HG02798 (cell line): ENCODE measurements around the gene PID1.

ENCODE experiments used
- ATAC-seq: cut with Tn5 transposase; IDR thresholded peaks from one replicate; pipeline ENCODE4 v1.9.1; 2021; ENCODE audit warnings: mild to moderate bottlenecking; ENCODE audit not compliant: unreplicated experiment, poor library complexity

Gene PID1, protein sequence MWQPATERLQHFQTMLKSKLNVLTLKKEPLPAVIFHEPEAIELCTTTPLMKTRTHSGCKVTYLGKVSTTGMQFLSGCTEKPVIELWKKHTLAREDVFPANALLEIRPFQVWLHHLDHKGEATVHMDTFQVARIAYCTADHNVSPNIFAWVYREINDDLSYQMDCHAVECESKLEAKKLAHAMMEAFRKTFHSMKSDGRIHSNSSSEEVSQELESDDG

DNA sequence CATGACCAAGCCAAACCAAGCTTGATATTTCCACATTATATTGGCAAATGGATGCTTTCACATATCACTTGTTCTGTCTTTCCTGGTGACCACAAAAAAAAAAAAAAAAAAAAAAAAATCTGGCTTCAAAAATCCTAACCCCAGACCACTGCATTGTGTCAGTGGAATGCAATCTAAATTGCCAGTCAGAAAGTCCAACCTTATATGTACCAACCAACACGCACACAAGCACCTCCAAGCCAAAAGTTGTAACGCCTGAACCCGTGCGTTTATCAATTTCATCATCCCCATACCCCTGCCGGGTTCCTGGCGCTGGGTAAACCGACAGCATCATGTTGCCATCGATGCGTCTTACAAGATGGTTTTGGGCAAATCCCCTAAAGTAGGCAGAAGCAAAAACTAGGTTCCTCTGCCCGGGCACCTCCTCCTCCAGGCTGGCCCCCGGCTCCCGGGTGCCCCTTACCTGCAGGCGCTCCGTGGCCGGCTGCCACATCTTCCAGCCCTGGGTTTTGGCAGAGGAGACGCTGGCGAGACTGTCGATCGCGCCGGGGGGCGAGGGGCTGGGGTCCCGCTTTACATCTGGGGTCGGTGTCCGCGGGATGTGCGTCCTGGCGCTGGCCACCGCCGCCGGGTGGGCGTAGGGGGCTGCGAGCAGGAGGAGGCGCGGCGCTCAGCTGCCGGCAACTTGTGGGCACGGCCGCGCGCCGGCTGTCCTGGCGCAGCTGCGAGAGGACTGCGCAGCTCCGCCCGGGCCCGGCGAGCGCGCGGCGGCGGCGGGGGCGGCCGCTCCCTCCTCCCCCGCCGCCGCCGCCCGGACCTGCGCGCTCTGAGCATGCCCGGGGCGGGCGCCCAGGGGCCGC lies at the start of gene PID1:
Gene PID1, minus strand, starts transcription at position 737 of the 860 bp plus-strand sequence. Its CDS starts 244 bp downstream, at position 493.
- ATAC-seq, result no peak

DNA sequence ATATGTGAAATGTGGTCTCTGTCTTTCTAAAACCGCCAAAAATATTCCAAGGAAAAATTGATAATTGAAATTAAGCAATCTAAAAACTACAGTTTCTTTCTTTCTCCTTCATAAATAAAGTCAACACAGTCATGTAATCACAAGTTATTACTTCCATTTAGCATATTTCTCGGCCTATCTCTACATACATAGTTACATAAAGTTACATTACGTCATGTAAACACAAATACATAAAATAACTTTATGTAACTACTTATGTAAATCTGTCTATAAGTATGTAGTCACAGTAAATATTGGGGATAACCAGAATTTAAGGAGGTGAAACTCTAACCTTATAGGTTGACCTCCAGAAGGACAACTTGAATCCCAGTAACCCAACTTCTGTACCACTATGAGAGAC lies 48.5 kb upstream of the PID1 start:
- no peak for ATAC-seq

DNA sequence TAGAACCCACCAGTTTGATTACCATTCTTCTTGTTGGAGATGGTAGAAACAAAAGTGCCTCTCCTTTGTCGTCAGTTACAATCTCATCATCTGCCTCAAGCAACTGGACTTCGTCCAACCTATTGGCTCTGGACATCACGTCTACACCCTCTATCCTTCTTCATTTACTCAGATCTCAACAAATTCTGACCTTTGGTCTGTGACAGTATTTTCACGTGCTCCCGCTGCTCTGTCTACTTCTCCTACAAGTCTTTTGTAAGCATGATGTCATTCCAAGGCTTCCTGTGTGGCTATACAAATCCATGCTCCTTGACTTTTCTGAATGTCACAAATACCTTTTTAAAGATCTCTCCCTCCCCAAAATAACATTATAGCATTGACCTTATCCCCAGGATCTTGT lies 43.0 kb upstream of the PID1 start:
- ATAC-seq, result no peak

DNA sequence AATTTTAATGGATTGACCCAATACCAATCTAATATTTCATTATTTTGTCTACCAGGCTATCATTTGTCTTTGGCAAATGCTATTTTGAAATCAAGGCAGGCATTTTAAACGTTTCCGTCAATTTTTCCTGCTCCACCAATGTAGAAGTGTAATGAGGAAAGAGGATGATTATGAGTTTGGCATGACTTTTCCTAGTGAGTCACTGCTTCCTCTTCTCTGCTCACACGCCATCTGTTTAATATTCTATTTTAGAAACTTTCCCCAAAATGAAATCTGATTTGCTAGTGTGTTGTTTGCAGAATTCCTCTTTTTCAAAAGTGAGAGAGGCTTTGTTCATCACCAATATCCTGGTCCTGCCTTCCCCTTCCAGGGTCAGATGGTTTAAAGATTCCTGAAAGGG lies 42.5 kb upstream of the PID1 start:
- ATAC-seq, result no peak

DNA sequence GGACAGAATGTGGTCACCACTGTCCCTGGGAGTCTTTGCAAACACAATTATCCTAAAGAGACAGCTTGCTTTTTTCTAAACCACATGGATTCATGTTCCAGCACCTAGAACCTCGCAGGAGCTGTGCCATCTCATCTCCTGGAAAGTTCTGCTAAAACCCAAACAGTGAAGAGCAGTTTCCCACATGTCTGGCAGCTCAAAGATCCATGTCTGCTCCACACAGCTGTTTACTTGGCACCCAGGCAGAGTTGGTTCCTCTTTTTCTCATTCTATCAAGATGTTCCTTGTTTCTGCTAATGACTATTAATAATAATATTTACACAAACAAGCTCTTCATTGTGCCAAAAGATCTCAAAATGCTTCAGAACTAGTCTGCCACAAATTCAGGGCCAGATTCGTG lies 30.1 kb upstream of the PID1 start:
- ATAC-seq, result no peak

DNA sequence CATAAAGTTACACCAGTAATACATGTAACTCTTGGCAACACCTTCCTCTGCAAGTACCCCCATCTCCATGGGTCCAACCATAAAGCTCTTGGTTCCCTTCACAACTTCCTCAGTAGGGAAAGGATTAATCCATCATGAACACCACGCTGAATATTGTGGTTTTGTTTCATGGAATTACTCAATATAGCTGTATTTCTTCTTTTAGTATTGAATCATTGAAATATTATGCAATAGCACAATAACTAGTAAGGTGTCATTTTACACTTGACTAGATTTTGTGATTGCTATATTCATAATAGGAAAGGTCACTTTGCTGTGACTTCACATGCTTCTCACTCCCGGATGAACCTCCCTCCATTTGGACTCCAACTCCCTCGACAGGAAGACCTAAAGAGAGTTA lies 29.7 kb upstream of the PID1 start:
- ATAC-seq, result no peak

DNA sequence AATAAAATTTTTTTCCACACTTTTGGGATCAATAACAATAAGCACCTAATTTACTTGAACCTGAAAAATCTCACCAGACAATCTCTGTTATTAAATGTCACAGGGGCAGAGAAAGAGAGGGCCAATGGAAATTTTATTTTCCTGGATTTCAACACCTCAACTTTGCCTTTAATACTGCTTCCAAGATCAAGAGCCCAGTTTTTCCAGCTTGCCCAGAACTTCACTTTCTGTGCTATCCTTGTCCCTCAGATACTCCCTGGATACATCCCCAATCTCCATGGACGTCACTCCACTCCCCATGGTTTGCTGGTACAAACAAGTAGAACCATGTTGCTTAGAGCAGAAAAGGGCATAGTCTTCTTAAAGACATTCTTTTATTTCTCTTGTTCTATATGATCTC lies 29.3 kb upstream of the PID1 start:
- ATAC-seq, result no peak

DNA sequence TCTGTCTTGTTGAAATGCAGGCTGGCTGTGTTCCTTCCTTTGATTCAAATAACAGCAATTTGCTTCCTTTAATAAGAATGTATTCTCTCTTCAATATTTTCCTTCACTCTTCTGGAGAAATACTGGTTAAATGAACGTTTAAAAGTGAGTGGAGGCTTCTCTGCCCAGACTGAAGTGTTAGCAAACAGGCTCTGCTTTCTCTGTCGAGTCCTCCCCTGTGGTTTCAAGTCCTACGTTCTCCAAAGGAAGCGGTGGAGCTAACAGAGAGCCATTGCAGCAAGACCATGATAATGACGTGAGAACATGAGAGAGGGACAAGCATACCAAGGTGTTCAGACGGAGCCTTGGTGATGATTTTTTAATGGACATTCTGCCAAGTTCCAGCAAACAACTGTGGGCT lies 26.2 kb upstream of the PID1 start:
- ATAC-seq, result peak; percentile 40

DNA sequence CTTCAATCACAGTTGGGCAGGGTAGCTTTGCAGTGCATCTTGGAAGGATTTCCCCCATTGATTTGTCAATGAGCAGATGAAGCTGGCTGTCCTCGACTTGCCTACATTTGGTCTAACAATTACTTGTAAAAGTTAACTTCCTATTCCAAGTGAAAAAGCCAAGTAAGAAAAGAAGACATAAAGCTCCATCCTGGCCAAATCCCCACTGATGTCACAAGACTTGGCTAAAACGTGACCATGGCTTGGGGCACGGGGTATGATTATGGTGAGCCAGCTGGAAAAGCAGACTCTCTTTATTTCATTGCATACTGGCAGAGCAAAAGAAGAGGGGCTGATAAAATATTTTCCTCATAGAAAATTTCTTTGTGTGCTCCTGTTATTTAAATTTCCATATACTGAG lies 25.4 kb upstream of the PID1 start:
- no peak for ATAC-seq

DNA sequence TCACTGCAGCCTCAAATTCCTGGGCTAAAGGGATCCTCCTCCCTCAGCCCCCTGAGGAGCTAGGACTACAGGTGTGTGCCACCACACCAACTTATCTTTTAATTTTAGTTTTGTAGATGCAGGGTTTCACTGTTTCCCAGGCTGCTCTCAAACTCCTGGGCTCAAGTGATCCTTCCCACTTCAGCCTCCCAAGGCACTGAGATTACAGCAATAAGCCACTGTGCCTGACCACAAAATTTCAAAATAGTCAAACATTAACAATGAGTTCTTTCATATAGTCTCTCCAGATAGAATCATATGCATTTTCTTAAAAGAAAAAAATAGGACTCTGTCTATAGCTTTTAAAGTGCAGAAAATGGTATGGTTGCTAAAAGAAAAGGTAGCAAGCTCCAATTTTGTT lies 24.9 kb upstream of the PID1 start:
- no peak for ATAC-seq

DNA sequence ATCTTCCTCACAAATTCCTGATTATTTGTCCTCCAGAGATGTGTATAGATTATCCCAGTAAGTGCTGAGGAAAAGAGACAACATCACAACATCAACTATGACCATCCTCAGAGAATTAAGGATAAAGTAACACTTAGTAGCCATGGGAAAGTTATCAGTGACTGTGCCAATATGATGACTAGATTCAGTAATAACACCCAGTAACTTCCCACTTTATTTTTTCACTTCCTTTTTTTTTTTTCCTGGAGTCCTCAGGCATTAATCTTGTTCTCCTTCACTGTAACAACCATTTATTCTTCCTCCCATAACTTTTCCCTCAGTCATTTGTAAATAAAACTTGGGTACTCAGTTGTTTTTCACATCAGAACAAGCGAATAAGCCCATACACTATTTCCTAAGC lies 16.7 kb upstream of the PID1 start:
- ATAC-seq, result no peak

DNA sequence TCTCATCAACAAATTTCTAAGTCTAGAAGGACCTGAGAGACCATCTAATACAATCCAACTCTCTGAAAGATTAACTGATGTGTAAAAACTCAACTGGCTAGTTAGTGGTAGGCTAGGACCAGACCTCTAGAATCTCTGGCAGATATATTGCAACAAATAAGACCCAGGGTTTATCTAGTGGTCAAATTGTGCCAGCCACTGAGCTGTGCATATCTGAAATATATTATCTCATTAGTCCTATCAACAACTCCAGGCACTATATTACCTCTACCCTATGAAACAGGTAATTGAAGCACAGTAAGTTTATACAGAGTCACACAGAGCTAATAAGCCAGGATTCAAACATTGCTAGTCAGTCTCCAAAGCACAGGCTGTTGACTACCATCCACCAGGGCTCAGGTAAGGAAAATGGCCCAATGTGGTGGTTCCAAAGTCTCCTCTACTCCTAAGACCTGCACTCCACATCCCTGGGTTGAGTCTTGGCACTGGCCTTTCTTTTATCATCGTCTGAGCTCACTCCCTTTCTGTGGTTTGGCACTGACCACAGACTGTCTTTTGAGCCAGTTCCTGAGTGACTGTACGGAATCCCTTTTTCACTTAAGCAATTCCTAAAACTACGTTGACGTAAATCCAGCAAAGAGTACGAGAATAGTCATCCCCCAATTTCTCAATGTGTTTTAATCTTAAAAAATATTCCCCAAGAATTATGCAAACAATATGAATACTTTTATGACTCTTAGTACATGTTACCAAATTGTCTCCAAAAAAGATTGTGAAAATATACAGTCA lies 11.9 kb upstream of the PID1 start:
- no peak for ATAC-seq

DNA sequence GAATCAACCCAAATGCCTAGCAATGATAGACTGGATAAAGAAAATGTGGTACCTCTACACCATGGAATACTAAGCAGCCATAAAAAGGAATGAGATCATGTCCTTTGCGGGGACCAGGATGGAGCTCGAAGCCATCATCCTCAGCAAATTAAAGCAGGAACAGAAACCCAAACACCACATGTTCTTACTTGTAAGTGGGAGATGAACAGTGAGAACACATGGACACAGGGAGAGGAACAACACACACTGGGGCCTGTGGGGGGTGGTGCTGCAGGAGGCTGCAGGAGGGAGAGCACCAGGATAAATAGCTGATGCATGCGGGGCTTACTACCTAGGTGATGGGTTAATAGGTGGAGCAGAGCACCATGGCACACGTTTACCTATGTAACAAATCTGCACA lies 8.4 kb upstream of the PID1 start:
- no peak for ATAC-seq

DNA sequence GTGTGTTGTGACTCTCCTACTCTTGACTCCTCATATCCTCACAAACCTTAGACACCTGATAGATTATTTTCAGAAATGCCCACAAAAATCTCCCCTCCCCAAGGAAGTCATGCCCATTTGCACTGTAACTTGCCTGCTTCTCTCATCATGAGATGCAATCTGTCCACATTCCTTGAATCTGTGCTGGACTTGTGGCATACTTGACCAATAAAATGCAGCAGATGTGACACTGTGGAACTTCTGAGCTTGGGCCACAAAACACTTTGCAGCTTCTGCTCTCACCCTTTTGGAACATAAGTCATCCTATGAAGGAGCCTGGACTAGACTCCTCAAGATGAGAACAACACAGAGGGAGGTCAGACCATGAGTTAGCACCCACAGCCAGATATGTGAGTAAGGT lies 4.4 kb upstream of the PID1 start:
- ATAC-seq, result no peak

DNA sequence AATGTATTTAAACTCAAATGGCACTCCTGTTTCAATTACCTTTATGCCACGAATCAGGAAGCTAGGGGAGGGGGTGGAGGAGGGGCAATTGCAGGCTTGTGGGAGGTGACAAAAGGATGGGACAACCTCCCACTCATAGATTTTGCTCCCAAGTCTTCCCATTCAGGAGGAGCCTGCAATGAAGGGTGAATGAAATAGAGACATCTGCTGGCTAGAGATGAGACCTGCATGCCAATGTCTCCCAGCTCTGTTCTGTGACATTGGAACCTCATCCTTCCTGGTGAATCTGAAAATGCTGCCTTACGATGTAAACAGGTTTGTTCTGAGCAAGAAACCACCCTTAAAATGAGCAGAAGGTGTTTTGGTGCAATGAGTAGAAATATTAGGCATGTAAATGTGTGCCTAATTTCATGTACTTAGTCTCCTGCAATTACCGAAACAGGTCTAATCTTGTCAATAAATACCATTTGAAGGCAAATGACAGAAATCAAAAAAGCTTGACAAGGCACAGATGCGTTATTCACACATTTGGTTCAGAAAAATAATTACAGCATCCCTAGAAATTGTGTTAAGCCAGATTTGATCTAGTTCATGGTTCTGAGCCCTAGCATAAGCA lies 2.7 kb upstream of the PID1 start:
- ATAC-seq, result peak; percentile 72

DNA sequence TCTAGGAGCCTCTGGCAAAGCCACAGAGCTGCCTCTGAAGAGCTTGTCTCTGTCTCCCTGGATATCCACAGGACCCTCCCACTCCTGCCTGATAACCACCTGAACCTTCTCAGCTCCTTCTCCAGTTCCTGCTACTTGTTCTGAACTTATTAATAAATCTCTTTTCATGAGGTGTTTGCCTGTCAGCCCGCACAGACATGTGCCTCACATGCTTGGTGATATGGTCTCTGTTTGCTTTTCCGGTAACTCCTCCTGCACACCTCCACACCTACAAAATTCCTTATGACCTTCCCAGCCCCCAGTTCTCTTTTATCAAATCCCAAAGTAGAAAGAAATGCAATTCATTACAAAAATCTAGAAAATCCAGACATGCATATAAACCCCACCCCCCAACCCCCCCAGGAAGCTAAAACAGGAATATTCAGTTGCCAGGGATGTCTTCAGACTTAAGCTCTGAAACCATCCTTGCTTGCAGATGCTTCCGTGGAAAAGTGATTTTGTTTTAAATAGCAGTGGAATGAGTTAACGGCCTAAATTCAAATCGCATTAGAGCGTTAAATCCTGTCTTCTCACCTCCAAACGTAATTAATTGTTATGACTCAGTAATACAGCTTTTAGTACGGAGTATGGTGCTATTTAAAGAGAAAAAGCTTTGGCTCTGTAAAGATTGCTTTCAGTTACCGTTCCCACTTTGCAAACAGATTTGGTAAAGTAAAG lies 2.1 kb upstream of the PID1 start:
- no peak for ATAC-seq

DNA sequence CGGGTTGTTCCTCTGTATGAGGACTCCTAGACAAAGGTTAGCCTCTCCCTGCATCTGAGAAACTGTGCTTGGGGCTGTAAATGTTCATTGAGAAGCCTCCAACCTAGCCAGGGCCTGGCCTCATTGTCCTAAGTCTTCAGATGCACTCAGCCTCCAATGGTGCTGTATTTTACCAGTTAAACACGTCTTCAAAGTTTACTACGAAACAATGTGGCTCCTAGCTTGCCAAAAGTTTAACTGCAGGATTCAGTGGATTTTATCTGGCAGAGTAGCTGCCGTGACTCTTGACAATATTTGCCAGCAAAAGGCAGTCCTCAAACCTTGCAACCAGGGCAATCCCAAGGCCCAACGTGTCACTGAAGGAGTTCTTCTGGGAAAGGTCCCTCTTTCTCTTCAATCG lies 1.1 kb downstream of the PID1 start:
- no peak for ATAC-seq

DNA sequence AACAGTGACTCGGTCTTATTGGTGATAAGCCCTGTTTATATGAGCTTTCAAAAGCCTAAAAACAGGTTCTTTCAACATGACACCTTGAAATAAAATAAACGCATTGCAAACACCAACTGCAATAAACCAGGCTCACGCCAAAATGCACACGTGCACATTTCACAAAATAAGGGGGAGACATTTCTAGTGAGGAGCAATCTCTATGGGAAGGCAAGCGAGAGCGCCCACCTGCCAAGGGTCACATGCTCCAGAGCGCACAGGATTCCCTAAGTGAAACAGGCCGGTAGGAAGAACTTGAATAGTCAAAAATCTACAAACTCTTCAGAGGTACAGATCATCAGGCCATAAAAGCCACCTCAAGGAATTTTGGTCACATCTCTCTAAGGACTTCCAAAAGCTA lies 1.9 kb downstream of the PID1 start:
- no peak for ATAC-seq

DNA sequence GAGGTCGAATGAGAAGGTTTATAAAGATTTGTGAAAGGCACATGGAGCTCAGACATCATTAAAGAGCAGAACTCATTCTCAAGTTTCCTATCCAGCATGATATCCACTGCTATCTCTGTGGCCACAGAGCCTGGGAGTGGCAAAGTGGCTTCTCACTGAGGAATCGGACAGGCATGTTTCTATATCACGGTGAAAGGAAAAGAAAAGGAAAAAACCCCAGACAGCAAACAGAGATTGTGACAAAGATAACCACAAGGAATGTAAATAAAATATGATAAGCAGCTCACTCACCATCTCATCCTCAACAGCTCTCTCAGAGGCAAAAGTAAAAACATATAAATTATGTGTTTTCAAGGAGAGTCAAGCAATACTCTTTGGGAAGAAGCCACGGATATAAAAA lies 2.5 kb downstream of the PID1 start:
- ATAC-seq, result no peak

DNA sequence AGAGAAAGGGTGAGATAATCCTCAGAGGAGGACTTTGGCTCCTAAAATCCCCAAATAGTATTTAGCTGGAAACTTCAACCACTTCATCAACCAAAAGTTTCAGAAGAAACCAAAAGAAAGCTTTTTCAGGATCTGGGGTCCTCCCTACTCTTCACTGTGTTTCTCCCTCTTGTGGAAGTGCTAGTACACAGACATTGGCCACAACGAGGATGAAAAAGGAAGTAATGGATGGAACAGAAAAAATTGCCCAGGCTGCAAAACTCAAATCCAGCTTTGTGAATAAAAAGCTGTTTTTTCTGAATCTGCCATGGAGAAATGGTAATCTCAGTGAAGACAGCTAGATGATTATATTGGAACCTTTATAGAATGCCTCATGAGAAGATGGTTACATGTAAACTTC lies 4.0 kb downstream of the PID1 start:
- ATAC-seq, result no peak
